Cardiac muscle cell (in vitro differentiated cells and primary cell): ENCODE data around the gene MSL3B.

Source experiments
- DNase-seq, 2 donors: peaks; one replicate each; pipeline versions ENCODE4 v3.0.0 to v3.0.0-alpha.2; 2010 to 2017; ENCODE audit warnings: low read depth in 1 of 2, low spot score in 1 of 2
- H3K27ac ChIP-seq: fragments of 200-600 bp; sonication (generic); 2 replicates; pipeline ENCODE4 v1.5.1; 2016
- H3K27me3 ChIP-seq: fragments of 200-600 bp; sonication (generic); 2 replicates; pipeline ENCODE4 v1.6.0; 2016; ENCODE audit warnings: control low read depth
- H3K36me3 ChIP-seq: fragments of 200-600 bp; sonication (generic); 2 replicates; pipeline ENCODE4 v1.5.1; 2016; ENCODE audit warnings: control low read depth
- H3K4me1 ChIP-seq: fragments of 200-600 bp; sonication (generic); 2 replicates; pipeline ENCODE4 v1.8.1; 2017; ENCODE audit warnings: low read depth, mild to moderate bottlenecking, mixed run types
- H3K4me3 ChIP-seq: fragments of 200-600 bp; sonication (generic); 2 replicates; pipeline ENCODE4 v1.5.1; 2016; ENCODE audit warnings: mild to moderate bottlenecking
- H3K9me3 ChIP-seq: fragments of 200-600 bp; sonication (generic); 2 replicates; pipeline ENCODE4 v1.5.1; 2017; ENCODE audit warnings: low read depth, mild to moderate bottlenecking, control low read depth
- CTCF ChIP-seq: IDR thresholded peaks from 2 replicates; pipeline ENCODE4 v1.5.1; 2012; ENCODE audit warnings: low read depth, mild to moderate bottlenecking, low read length

Gene MSL3B

DNA sequence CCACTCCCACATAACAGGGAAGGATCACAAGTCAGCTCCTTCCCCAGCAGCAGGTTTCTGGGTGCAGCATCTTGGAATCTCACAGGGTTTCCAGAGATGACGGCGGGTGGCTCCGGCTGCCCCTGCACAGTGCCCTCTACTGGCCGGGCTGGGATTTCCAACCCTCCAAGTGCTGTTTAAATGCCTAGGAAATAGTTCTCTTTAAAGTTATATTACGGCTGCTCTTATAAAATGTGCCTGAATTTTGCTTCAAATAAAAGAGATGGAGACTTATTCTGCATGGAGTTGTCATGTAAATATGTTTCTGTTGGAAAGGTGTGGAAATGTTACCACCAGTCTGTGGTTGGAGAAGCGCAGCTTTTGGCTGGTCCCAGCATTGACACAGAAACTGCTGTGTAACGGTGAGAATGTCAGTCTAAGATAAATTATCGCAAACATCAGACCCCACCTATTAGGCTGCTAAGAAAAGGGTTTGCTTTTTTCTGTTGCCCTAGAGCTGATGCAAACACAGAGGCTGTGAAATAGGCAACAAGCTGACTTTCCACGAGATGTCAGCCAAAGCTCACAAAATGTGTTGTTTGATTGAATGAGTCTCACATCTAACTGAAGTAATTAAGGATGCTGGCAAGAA is 10.6 kb downstream of the MSL3B start:
- Histone ChIP-seq H3K4me3 (no peak overlapping the region), H3K4me1 (no peaks in the 10 kb centered on the region), H3K27ac (no peak overlapping the region), H3K9me3 (no peaks in the 10 kb centered on the region), H3K36me3 (no peaks in the 10 kb centered on the region), H3K27me3 (no peaks in the 10 kb centered on the region)
- TF ChIP-seq CTCF, result peak; percentile 67
- peak; percentile 38 to 41 for DNase-seq

DNA sequence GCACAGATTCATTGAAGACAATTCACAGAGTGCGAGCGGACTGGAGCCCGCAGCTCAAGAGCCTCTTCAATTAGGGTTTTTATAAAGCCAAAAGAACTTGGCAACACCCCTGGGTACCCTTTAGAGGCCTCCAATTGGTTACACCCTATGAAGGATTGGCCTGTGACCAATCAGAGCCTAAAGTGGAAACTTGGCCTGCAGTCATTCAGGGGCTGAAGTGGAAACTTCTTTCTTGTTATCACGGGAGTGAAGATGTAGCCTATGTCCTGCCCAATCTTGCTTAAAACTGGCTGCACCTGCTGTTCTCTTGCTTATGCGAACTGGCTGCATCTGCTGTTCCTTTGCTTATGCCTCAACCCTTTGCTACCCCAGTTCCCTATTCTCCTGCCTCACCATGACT is 12.0 kb downstream of the MSL3B start:
- no peak for TF ChIP-seq CTCF
- no peak for DNase-seq
- no peaks in the 10 kb centered on the region for H3K36me3 ChIP-seq
- H3K4me1 ChIP-seq, result no peaks in the 10 kb centered on the region
- H3K9me3 ChIP-seq, result no peaks in the 10 kb centered on the region
- H3K27ac ChIP-seq, result no peak overlapping the region
- H3K27me3 ChIP-seq, result no peaks in the 10 kb centered on the region
- no peak overlapping the region for H3K4me3 ChIP-seq

DNA sequence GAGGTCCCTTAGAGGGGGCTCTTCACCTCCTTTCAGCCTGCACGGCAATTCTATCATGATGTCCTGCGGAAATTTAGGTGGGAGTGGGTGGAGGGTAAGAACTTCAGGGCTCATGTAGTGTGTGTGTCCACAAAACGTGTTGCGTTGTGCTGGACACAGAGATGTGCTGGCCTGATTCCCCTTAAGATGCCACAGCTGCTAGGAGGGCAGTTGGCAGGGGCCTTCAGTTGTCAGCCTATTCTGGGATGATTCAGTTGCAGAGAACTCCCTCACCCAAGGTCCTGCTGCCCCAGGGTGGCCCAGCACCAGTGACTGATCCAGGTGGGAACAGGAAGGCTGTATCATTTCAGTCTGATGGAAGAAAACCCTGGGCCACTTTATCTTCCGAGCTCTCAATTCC is 12.8 kb downstream of the MSL3B start:
- H3K4me1 ChIP-seq, result peaks cover 8% of the 10 kb centered on the region
- DNase-seq, result no peak
- no peaks in the 10 kb centered on the region for H3K27me3 ChIP-seq
- H3K9me3 ChIP-seq, result no peaks in the 10 kb centered on the region
- no peak overlapping the region for H3K4me3 ChIP-seq
- TF ChIP-seq CTCF, result no peak
- no peaks in the 10 kb centered on the region for H3K36me3 ChIP-seq
- H3K27ac ChIP-seq, result no peak overlapping the region

GRCh38 chr2:233854241-233854981 is 13.8 kb downstream of the MSL3B start, which contains the start of gene HJURP:
HJURP (minus strand) TSS chr2:233854535; CDS start chr2:233854500, 35 bp downstream.
- peak; percentile 96 for DNase-seq
- H3K4me1 ChIP-seq, result peaks cover 17% of the 10 kb centered on the region
- peak within 1 kb of the TSS; percentile 59 for H3K27ac ChIP-seq
- no peak for TF ChIP-seq CTCF
- H3K27me3 ChIP-seq, result no peaks in the 10 kb centered on the region
- H3K9me3 ChIP-seq, result no peaks in the 10 kb centered on the region
- peak within 1 kb of the TSS; percentile 88 for H3K4me3 ChIP-seq
- no peaks in the 10 kb centered on the region for H3K36me3 ChIP-seq

DNA sequence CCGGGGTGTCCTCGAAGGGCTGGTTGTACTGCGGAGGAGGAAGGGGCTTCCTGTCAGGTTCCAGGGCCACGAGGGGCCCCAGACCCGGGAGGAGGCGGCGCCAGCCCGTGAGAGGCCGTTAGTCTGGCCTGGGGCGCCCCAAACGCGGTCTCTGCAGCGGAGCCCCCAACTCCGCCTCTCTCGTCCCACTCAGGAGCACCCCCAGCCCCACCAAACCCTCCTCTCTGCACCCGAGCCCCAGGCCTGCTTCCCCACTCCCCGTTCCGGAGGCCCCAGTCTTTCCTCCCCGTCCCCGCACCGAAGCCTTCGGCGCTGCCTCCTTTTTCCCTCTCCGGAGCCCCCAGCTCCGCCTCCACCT is 14.3 kb downstream of the MSL3B start:
- peaks cover 21% of the 10 kb centered on the region for H3K4me1 ChIP-seq
- peak overlapping the region; percentile 59 for H3K27ac ChIP-seq
- H3K27me3 ChIP-seq, result no peaks in the 10 kb centered on the region
- H3K4me3 ChIP-seq, result peak overlapping the region; percentile 88
- no peak for TF ChIP-seq CTCF
- H3K9me3 ChIP-seq, result no peaks in the 10 kb centered on the region
- no peak for DNase-seq
- H3K36me3 ChIP-seq, result no peaks in the 10 kb centered on the region
